Erythroblast (primary cell): Measurements from ENCODE around the gene ZKSCAN5.
"Not testable (repeated sequence)": the region's sequence is repeated elsewhere in the genome, so short reads cannot be mapped to it uniquely, and the experiment has no call there.

ENCODE experiments used
- GATA1 ChIP-seq: IDR thresholded peaks from 2 replicates; pipeline ENCODE4 v1.6.1; 2011; ENCODE audit warnings: low read depth, mild to moderate bottlenecking, control low read depth, low read length, moderate library complexity
- POLR2A ChIP-seq: IDR thresholded peaks from 2 replicates; pipeline ENCODE4 v1.6.1; 2011; ENCODE audit warnings: mild to moderate bottlenecking, low read length

DNA sequence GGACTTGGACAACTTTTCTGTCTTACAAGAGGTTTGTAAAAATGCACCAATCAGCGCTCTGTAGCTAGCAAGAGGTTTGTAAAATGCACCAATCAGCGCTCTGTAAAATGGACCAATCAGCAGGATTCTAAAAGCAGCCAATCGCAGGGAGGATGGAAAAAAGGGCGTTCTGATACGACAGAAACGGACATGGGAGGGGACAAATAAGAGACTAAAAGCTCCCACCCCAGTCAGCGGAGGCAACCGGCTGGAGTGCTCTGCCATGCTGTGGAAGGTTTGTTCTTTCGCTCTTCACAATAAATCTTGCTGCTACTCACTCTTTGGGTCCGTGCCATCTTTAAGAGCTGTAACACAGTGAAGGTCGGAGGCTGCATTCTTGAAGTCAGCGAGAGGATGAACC, 3.2 kb upstream of the ZKSCAN5 start:
- TF ChIP-seq POLR2A, GATA1: not testable (repeated sequence)
